Activated naive CD4-positive, alpha-beta T cell treated with Interleukin-2 at 50 U/mL for 16 hours (primary cell): Measurements from ENCODE around the gene AFF2.

Experiments used
- DNase-seq: peaks from one replicate; pipeline ENCODE4 v3.0.0-alpha.2; 2020

The AFF2 gene

GRCh38 chrX:148500423-148501385 is at the start of gene AFF2:
Gene AFF2, plus strand, starts transcription at chrX:148500617. Its CDS starts 481 bp downstream, at chrX:148501098.
- DNase-seq = peak; percentile 47

DNA sequence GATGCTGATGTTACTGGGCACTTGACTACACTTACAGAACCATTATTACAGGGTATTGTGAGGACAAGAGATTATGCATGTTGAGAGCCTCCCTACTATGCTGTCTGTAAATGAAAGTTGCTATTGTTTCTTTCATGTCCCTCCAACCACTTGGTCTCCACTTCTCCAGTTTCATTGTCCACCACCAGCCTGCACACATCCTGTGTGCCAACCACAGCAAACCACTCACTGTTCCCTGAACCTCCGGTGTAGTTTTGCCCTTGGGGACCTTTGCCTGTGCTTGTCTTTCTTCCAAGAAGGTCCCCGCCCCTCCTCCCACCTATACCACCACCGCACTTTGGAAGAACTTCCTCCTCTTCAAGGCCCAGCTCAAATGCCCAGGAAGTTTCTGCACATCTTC is 43.1 kb upstream of the AFF2 start:
- DNase-seq = no peak

GRCh38 chrX:148459343-148459742 is 41.1 kb upstream of the AFF2 start:
- no peak for DNase-seq

DNA sequence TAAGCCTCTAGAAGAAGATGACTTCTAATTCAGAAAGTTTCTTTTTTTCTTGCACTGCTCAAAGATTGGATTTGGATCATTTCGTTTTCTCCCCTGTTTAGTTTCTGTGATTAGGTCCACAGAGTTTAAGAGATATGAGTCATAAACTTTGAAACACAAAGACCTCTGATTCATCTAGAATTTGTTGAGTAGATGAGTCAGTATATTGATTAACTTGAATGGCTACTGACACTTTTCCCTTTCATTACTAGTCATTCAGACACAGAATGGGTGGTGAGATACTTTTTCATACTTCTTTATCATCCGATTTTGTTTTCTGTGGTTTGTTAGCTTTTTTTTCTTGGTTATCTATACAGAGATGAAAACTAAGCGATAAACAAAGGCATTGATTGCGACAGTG is 34.1 kb upstream of the AFF2 start:
- DNase-seq = no peak

DNA sequence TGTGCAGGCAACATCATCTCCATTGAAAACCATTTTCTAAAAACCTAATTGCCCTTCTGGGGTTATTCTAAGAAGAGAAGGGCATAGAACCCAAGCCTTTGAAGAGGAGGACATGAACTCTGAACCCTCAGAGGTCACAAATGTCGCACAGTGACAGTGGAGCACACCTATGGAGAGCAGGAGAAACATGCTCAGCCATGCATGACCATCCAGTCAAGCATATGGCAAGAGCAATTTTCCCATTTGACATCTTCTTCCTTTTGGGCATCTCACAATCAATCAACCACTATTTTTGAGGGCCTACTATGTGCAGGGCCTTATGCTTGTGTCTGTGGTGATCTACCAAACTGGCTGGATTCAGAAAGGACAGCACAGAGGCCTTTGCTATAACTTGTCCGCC is 30.1 kb upstream of the AFF2 start:
- DNase-seq = no peak

GRCh38 chrX:148474030-148474429 is 26.4 kb upstream of the AFF2 start:
- DNase-seq = no peak

DNA sequence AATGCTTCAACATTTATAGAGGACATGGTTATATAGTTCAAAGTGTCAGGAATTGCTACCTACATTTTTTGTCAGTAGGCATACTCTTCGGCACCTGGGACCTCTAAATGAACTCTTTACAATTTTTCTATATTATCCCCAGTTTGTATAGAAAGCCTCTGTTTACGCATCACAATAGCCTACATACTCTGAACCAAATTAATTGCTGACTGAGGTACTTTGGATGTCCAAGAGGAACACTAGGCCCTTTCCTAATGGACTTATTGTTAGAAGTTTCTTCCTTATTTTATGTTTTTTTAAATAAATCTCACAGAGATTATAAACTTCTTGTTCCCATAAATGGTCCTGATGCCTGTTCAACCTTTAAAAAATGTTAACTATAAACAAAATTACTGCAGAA is 8.4 kb upstream of the AFF2 start:
- no peak for DNase-seq

- DNase-seq = no peak
These were observed 5.2 kb upstream of the AFF2 start for GRCh38 chrX:148495176-148495575.

GRCh38 chrX:148498067-148498466 is 2.4 kb upstream of the AFF2 start:
- no peak for DNase-seq

DNA sequence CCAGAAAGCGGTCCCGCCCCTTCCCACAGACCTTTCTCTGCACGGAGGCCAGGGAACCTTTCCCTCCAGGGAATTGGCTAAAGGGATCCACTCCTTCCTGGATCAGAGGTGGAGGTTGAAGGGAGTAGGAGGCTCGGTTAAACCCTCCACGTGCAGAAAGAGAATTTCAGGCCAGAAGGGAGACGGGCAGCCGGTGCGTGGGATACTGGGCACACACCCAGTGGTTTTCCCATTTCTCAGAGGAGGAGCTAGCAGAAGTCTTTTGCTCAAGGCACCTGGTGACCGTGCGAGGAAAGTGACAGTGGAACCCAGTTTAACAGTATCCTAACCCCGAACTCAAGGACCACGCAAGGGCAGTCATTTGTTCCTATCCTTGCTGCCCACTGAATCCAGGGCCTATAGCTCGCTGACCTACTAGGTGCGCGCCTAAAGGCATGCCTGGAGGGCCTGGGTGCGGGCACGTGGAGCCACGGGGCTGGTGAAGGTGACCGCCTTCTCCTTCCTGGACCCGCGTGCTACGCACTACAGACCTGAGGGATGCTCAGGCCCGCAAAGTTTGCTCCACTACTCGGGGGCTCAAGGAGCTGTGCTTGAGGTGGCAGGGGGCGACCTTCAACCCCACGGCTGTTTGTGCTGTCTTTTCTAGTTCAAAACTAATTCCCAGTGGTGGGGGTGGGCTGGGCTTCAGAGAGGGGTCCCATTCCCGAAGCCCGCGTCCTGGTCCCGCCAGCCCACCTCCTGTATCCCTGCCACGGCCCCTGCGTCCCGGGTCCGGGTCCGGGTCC is 587 bp upstream of the AFF2 start:
- DNase-seq = no peak

GRCh38 chrX:148501386-148502066 is 1.1 kb downstream of the AFF2 start:
- DNase-seq = no peak

DNA sequence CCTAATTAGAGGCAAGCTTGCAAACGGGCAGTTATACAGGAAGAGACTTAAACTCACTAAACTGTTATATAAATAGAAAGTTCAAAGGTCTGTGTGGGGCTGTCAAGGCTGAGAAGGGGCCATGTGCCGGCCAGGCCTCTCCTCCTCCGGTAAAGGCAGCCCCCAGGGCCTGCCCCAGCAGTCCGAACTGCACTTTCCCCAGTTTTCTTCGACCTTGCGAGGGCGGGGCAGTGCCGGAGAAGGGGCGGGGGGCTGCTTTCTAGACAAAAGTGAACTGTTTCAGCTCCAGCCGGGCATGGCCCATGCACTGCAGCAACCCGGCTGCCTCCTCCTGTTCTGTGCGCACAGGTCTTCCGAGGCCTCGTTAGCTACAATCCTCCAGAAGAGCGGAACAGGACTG is 4.1 kb downstream of the AFF2 start:
- no peak for DNase-seq

DNA sequence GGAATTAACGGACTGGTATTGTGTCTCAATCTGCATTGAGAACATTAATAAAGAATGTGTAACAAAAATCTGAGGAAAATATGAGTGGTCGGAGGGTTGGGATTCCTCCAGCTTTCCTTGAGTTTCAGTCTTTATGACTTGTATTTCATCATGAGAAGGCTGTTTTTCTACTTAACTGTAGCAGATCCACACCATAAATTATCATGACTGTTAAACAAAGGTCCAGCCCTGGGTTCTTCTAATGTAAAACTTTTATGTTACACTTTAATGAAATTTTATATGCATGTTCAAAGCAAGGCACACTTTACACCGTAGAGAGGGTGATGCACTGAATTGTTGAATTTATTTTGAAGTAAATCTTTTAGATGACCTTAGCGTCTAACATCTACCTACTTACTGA is 7.0 kb downstream of the AFF2 start:
- DNase-seq = no peak

GRCh38 chrX:148512453-148512852 is 12.0 kb downstream of the AFF2 start:
- no peak for DNase-seq

DNA sequence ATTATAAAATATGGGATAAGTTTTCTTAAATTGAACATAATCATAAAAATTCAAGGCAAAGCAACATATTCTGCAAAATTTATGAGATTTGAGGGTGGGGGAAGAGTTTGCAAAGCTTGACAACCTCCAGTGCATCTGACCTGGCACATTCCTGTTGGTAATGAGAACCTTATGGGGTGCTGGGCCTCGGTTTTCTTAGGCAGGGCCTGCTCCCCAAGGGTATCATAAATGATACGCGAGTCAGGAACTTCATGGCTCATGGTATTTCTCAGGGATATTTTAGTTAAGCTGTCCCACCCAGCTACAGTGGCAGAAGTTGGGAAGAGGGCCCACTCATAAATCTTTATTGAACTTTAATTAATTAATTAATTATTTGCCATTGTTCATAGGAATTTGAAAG is 13.2 kb downstream of the AFF2 start:
- no peak for DNase-seq

DNA sequence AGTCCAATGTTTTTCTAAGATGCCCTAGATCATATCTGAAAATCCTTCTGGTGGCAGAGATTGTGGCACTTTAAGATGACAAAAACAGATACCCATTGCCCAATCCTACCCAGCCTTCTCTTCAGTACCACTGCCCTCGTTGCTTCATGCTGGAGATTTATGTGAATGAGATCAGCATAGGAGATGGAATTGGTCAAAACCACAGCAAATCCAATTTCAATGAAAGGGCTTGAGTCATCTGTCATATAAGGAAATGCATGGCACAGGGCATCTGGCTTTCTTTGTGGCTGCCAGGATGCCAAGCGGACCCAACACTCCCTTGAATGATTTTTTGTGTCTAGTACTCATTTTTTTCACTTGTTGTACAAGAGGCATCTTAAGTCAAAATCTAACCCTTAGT is 16.8 kb downstream of the AFF2 start:
- no peak for DNase-seq

- no peak for DNase-seq
These were observed 21.6 kb downstream of the AFF2 start for GRCh38 chrX:148522006-148522405.

DNA sequence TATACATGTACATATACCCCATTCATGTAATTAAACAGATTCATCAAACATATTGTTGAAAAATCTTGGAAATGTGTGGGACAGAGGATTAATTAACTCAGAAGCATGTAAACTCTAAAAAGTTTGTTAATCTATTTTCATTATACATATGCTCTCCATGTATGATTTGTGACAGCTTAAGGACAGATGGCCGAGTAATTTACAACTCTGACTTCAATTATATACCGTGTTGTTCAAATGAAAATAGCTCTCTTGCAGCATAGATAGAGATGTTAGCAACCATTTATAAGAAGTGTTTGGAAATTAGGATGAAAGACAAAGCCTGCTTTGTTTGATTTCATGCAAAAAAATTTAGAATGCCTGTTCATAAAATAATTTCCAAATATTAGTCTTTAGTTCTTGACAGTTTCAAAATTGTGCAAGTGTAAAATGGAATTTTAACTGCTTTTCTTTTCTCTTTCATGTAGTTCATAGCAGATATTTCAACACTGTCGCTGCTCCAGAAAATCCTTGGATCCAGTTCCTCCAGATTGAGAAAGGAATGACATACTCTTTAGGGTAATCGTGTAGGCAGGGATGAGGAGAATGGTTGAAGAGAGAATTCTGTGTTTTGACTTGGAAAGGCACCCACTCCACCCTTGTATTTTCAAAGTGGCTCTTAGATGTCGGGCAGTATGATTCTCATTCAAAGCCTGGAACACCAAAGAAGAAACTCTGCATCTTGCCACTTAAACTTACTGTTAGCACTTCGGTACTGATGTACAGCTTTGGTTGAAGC is 23.1 kb downstream of the AFF2 start:
- no peak for DNase-seq

DNA sequence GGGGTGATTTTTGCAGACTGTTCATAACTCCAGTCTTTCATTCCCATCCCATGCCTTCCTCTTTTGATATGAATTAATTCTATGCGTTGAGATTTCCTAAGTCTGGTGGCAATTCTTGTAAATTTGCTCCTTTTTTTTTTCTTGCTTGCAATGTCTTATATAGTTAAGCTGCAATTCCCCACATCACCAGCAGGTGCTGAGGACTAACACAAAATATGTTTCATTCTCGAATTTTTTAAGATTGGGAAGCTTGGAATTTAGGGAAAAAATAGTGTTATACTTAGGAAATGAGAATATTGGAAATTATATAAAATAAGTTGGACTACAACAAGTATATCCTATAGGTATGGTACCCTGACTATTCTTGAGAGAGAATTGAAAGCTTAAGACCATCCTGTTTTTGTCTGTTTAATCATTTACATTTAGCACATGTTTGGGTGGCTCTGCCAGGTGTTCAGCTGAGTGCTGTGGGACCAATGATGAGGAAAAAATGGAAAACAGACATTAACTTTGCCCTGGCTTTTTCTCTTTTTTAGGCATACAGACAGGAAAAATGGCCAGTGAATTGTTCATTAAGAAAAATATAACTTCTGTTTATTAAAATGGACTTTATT is 30.2 kb downstream of the AFF2 start:
- no peak for DNase-seq

GRCh38 chrX:148534291-148534690 is 33.9 kb downstream of the AFF2 start:
- DNase-seq = no peak

DNA sequence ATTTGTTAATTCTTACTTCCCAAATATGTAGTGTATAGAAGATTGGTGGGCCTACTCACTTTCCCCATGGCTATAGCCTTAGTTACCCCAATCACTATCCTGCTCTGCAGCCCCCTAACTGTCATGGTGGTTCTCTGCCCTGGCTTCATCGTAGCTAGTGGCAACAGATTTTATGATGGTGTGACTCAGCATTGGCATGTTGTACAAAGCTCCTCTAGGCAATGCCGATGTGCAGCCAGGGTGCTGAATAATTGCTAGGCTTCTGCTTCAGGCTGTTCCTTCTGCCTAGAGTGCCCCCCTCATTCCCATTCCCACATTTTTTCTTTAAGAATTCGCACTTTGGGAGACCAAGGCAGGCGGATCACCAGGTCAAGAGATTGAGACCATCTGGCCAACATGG is 35.2 kb downstream of the AFF2 start:
- no peak for DNase-seq

GRCh38 chrX:148536961-148537360 is 36.5 kb downstream of the AFF2 start:
- no peak for DNase-seq
